ENCODE data around the gene POU2F2.

POU2F2 gene

DNA sequence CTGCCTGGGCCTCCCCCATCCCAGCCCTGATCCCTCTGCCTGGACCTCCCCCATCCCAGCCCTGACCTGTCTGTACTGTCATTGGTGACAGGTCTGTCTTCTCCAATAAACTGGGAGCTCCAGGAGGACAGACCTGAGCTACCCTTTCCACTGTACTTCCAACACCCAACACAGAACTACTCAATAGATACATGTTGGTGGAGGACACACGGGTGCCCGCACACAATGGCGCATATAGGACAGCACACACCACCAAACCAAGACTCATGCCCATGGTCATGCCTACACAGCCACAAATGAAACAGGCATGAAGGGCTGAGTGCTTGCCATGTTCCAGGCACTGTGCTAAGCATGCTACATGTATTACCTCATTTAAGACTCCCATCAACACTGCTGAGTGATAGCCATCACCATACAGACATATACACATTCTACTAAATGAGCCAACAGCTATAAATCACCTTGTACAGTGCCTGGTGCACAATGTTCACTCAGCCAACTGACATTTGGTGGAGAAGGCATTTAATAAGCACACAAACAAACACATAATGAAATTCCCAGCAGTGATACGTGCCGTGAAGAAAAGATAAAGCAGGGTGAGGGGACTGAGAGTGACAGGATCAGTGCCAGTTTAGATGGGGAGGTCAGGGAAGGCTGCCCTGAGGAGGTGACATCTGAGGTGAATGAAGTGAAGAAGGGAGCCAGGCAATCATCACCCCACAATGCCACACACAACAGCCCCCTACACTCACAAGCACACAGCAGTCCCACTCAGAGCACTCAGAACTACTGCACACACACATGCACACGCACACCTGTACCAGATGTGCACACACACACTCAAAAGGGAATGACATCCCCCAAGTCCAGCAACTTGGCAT lies 857 bp downstream of the POU2F2 start:
- TF ChIP-seq, protein P1, sequence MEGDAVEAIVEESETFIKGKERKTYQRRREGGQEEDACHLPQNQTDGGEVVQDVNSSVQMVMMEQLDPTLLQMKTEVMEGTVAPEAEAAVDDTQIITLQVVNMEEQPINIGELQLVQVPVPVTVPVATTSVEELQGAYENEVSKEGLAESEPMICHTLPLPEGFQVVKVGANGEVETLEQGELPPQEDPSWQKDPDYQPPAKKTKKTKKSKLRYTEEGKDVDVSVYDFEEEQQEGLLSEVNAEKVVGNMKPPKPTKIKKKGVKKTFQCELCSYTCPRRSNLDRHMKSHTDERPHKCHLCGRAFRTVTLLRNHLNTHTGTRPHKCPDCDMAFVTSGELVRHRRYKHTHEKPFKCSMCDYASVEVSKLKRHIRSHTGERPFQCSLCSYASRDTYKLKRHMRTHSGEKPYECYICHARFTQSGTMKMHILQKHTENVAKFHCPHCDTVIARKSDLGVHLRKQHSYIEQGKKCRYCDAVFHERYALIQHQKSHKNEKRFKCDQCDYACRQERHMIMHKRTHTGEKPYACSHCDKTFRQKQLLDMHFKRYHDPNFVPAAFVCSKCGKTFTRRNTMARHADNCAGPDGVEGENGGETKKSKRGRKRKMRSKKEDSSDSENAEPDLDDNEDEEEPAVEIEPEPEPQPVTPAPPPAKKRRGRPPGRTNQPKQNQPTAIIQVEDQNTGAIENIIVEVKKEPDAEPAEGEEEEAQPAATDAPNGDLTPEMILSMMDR (conservative IDR thresholded peaks at IDR 0.05), result no peak
- peak overlapping the region; percentile 62; the same call in 1 of the 2 replicates for H3K27ac ChIP-seq

DNA sequence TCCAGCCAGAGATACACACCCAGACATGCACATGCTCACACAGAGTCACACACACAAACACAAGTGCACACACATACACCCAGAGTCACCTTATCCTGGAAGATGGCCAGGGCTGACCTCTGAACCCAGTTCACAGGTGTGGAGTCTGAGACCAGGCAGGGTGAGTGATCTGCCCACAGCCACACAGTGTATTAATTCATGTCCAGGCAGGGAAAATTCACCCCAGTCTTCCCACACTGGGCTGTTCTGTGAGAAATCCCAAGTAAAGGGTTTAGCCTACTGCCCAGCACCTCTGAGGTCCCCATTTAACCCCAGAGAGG lies 2.0 kb downstream of the POU2F2 start:
- TF ChIP-seq, protein P1 (conservative IDR thresholded peaks at IDR 0.05), result no peak
- no peak overlapping the region for H3K27ac ChIP-seq

DNA sequence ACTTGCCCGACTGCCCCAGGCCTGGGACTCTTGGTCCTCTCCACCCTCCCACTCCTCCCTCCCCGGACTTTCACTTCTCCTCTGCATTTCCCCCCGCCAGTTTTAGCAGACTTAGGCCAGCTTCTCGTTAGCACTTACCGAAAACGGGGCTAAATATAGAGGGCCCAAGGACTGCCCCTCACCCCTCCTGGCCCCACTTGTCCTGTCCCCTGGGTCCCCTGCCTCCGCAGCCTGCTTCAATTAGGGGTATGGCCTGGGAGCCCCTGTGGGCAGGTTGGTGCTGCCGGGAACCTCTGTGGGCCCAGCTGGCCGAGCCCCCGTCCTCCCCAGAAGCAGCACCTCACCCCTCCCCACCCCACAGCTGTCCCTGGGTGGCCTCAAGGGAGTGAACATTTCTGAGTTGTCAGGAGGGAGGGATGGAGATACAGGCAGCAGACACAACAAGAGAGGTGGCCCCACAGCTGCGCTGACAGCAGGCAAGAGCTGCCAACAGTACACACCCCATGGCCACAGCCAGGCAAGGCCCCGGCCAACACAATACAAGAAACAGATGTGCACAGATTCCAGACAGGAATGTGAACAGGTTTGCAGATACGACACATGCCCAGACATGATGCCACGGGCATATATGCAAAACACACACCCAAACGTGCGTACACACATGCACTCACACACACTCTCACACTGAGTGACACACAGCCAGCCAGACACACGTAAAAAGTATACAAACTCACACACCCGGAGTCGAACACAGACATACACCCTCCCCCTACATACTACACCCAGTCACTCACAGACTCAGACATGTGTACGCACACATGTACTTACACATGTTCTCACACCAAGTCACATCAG lies 2.6 kb downstream of the POU2F2 start:
- no peak overlapping the region for H3K27ac ChIP-seq
- TF ChIP-seq, protein P1 (conservative IDR thresholded peaks at IDR 0.05), result no peak

DNA sequence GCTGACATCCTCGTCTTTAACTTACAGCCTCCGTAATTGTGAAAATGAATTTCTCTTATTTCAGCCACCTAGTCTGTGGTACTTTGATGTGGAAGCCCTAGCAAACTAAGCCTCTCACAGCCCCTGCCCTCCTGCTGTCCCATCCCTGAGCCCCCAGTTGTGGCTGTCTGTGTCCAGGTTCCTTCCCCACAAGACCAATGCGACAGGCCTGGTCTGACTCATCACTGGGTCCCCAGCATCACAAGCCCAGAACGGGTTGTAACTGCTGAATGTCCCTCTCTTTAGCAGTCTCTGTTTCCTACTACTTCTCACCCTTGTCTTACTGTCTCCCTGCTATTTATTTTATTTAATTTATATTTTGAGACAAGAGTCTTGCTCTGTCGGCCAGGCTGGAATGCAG lies 5.7 kb downstream of the POU2F2 start:
- H3K27ac ChIP-seq, result no peak overlapping the region
- TF ChIP-seq, protein P1 (conservative IDR thresholded peaks at IDR 0.05), result no peak

DNA sequence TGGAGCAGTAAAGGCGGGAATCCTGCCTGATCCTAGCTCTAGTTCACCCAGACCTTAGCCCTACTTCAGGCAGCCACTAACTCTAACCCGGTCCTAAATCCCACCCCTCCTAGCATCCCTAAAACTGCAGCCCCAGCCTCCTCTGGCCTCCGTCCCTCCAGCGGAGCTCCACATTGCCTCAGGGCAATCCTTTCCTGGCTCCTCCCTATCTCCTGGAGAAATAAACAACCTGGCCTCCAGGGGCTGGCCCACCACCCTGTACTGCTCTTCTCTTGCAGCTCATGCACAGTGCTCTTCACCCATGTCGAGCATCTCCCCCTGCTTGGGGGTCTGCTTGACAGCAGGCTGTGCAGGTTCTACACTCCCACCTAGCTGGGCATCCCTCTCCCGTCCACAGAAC lies 6.7 kb downstream of the POU2F2 start:
- TF ChIP-seq, protein P1 (conservative IDR thresholded peaks at IDR 0.05), result no peak
- H3K27ac ChIP-seq, result no peak overlapping the region

DNA sequence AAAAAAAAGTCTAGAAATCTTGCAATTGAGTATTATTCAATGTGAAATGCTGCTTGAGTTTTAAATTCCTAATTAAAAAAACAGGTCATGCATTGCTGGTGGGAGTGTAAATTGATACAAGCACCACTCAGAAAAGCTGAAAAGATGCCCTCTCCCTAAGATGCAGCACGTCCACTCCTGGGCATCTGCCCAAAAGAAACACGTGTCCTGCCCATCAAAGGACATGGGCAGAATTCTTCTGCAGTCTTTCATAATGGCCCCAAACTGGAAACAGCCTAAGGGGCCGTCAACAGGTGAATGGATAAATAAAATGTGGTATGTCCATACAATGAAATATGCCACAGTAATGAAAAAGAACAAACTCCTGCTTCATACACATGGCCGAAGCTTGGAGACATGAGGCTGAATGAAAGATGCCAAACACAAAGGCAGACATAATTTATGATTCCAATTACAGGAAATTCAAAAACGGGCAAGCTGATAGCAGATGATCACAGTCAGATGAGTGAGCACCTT lies 7.8 kb downstream of the POU2F2 start:
- H3K27ac ChIP-seq, result no peak overlapping the region
- TF ChIP-seq, protein P1 (conservative IDR thresholded peaks at IDR 0.05), result no peak

DNA sequence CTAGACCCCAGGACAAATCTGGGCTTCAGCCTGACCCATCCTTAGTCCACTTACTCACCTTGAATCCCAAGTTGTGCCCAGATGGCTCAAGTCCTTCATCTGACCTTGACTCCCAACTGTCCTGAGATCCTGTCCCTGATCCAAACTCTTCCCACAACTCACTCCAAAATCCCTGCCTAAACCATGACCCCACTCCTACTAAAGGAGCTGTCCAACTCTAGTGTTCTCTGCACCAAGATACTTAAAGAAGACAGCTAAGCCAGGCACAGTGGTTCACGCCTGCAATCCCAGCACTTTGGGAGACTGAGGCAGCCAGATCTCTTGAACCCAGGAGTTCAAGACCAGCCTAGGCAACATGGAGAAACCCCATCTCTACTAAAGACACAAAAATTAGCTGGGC lies 8.5 kb downstream of the POU2F2 start:
- TF ChIP-seq, protein P1 (conservative IDR thresholded peaks at IDR 0.05), result no peak

More for the DNA sequence above, 8.5 kb downstream of the POU2F2 start:
- no peak overlapping the region for H3K27ac ChIP-seq

Measured in VCaP (cell line).